Suppressor macrophage treated with lipopolysaccharide for 1 hour (primary cell): ENCODE results near the gene ENDOD1.

Experiments
- DNase-seq, 3 donors: peaks; one replicate each; pipeline ENCODE4 v3.0.0-alpha.2; 2020 to 2022

ENDOD1 gene

GRCh38 chr11:95144313-95145235, 54.9 kb downstream of the ENDOD1 start:
- DNase-seq: no peak

DNA sequence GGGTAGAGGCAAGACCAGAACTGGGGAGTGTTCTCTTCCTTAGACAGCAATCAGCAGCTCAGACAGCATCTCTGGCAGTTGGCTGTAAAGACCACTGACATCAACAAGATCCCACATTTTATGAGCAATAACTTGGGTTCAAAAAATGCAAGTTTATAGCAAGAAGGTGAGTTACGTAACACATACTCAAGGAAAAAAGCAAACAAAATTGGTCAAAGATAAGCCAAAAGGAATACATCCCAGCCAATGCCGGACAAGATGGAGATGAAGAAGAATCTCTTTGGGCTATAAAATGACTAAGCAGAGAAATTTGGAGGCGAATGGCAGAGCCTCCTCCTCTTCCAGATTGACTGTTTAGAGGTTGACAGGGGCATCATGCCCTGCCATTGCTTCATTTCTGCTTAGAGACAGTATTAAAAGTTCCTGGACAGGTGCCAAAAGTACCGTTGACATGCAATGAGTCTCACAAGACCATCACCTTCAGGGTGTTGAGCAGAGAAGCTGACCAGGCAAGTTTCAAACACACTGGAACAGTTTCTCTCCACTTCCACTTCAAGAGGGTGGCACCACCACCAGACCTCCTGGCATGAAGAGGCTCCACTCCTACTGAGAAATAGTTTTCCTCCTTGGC, 55.9 kb downstream of the ENDOD1 start:
- DNase-seq: no peak

DNA sequence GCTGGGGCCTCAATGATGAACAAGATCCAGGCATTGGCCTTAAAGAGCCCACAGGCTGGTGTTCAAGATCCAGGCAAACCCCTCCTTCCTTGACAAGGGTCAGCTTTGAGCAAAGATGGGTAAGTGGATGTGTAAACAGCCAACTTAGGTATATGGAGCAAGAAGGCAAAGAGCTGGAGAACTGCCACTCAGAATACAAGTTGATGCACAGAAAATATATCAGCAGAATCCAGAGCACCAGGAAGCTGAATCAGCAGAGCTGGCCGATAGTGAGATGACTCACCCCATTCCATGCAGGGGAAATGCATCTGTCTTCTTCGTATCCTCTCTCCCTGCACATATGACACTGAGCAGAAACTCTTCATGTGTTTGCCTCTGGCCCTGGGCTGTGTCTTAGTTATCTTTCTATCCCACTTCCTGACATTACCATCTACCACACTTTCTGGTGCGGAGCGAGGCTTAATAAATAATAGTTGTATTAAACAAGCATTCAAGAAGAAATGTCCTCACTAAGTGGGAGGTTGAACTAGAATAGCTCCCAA, 57.8 kb downstream of the ENDOD1 start:
- peak; percentile 60 to 72 (median 69) for DNase-seq

DNA sequence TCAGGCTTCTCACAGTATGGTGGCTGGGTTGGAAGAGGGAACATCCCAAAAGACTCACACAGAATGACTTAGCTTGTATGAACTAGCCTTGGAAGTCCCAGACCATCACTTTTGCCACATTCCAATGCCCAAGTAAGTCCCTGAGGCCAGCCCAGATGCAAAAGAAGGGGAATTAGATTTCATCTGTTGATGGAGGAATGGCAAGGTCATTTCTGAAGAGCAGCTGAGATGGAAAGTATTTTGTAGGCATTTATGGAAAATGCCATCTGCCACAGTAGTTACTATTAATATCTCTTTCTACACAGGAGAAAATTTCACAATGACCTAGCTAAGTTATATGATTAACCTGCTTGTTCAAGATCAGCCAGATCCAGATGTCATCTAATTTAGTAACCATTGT, 58.8 kb downstream of the ENDOD1 start:
- no peak for DNase-seq

DNA sequence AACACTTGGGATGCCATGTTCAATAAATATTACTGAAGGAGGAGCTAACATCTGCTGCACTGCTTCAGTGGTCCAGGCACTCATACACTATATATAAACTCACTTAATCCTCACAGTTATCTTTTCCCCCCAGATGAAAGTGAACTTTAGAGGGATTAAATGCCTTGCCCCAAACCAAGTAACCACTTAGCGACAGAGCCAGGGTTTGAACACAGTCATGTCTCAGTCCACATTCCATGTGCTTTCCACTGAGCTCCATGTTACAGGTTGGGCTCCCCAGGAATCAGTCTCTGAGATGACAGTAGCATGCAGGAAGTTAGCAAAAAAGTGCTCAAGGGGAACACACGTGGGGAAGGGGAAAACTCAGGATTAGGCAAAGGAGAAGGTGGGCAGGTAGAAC, 59.3 kb downstream of the ENDOD1 start:
- DNase-seq: no peak

- no peak for DNase-seq
Measured at GRCh38 chr11:95149651-95150364, 60.2 kb downstream of the ENDOD1 start.

DNA sequence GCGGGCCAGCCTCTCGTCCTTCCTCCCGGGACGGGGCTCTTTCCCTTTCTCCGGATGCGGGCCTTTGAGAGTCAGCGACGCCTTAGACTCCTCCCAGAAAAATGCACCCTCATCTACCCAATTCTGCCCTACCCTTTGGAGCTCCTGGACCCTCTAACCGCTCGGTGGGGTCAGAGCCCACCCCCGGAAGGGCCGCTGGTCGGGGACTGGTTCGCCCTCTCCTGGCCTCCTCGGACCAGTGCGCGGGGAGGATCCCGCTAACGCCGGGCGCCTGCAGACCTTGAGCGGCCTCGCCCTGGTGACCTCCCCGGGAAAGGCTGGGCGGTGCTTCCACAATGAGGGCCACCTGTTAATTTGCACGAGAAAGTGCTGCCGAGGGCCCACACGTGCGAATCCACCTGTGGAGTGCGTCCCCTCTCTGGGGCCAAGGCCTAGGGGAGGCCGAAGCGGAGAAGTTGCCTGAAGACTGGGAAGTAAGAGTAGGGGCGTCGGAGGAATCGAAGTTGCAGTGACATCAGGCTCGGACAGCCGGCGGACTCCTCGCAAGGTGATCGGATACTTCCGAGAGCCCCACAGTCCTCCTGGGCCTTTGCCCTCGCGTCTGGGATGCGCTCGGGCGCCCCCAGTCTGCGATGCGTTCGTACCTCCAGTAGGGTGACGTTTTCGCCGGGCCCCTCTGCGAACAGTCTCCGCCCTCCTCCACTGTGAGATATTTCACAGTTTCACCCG, 61.5 kb downstream of the ENDOD1 start:
- DNase-seq: peak; percentile 89 to 92 (median 92)

GRCh38 chr11:95152876-95153856, 63.5 kb downstream of the ENDOD1 start:
- DNase-seq: no peak

DNA sequence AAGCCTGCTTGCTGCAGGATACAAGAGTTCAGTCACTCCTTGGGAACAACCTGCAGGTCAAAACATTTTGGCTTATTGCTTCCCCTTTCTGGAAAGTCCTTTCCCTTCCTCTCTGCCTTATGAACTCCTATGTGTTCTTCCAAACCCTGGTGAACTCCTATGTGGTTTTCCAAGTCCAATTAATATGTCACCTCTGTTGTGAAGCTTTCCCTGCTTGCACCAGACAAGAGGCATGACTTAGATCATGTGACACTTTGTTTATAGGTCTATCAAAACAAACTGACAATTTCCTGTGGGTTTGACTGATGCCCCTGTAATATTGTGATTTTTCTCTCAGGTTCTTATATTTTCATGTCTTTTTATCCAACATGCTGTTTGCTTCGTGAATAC, 64.2 kb downstream of the ENDOD1 start:
- no peak for DNase-seq

- peak; percentile 62 to 69 (median 67) for DNase-seq
Measured at GRCh38 chr11:95154514-95154913, 64.9 kb downstream of the ENDOD1 start.

GRCh38 chr11:95155385-95155784, 65.7 kb downstream of the ENDOD1 start:
- no peak for DNase-seq

GRCh38 chr11:95156133-95156721, 66.6 kb downstream of the ENDOD1 start:
- no peak for DNase-seq

GRCh38 chr11:95156916-95157541, 67.4 kb downstream of the ENDOD1 start:
- no peak for DNase-seq

DNA sequence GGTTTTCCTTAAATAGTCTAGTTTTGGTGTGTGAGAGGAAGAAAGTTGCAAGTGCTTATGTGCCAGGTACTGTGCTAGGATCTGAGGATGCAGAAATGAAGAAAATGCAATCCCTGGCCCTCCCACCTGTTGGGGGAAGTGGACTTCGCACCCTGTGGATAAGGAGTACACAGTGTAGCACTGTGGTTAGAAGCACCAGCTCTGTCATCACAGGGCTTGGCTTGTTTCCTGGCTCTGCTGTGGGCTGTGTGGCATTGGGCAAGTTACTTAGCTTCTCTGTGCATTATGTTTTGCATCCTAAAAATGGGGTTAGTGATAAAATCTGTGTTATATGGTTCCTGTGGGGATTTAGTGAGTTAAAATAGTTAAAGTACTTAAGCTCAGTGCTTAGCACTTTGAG, 68.2 kb downstream of the ENDOD1 start:
- DNase-seq: no peak

GRCh38 chr11:95161248-95161647, 71.6 kb downstream of the ENDOD1 start:
- no peak for DNase-seq

- no peak for DNase-seq
Measured at GRCh38 chr11:95163106-95163505, 73.5 kb downstream of the ENDOD1 start.

DNA sequence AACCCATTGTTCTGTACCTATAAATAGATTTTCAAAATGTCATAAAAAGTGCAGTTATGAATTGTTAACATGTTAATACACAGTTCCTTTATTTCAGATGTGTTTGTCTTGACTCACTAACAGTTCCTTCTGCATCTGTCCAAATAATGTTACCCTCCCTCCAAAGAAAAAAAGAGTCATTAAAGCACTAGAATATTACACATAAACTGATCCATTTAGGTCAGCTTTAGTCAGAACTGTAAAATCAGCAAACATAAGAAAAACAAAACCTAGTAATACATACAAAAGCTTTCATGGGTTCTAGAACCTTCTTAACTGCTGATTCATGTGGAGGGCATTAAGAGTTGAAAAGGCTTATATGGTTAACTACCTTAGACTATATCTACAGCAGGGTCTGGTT, 76.0 kb downstream of the ENDOD1 start:
- no peak for DNase-seq

DNA sequence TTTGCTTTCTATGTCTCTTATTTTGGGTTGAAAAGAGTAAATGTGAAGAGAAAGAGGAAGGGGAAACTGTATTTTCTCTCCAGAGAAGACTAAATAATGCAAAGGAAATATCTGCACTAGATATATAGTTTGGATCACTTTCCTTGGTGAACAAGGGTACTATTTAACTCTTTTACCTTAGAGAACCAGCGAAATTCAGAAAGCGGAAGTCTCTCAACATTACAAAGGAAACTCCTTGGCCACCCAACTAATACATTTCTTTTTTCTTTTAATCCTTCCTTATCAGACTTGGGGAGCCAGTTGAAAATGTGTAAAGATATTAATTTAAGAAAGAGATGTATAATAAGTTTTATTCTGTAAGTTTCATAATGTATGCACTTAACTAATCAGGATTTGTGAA, 77.1 kb downstream of the ENDOD1 start:
- DNase-seq: no peak

DNA sequence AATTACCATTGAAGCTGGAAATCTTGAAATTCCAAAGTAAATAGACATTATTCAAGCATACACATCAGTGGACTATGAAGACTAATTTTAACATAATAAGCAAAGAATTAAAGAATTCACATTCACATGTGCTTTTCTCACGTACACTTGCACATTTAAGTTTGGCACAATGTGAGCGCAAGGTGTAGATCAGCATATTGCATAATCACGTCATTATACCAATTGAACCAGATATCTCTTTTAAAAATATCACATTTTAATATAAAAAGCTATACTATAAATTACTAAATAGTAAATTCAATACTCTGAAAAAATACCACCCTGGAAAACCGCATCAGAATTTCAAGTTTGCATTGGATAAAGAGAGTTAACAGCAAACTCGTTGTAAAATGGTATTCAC, 80.6 kb downstream of the ENDOD1 start:
- DNase-seq: no peak

DNA sequence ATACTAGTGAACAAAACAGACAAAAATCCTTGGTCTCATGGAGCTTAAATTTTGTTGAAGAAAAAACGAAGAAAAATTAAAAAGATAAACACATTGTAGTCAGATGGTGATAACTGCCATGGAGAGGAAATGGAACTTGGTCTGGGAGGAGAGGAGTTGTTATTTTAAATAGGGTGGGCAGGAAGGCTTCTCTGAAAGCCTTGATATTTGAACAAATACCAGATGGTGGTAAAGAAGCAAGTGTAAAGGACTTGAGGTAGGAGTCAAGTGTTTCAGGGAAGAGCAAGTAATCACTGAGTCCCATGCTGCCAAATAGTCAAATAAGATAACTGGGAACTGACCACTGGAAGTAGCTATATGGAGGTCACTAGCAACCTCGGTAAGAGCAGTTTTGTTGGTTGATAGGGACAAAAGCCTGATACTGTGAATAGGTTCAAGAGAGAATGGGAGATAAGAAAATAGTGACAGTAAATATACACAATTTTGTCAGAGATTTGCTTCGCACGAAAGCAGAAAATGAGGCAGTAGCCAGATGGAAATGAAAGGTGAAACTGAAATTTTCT, 86.3 kb downstream of the ENDOD1 start:
- DNase-seq: no peak
